ENCODE data around the gene ADCY3. TPM values are rescaled to one million over a fixed set of nuclear protein-coding genes. Genes with fewer than 3 reads are reported as not detected.

The ADCY3 gene
- total RNA-seq, 1 experiment from 2014 or later = 80.7 TPM

GRCh38 chr2:24925815-24926214 is 5.8 kb upstream of the ADCY3 start:
- DNase-seq (ENCODE audit: low spot score) = no peak

GRCh38 chr2:24924732-24925131 is 4.7 kb upstream of the ADCY3 start:
- no peak for DNase-seq (ENCODE audit: low spot score)

- DNase-seq (ENCODE audit: low spot score) = no peak
Observed at GRCh38 chr2:24924266-24924665, 4.2 kb upstream of the ADCY3 start.

GRCh38 chr2:24923106-24923505 is 3.1 kb upstream of the ADCY3 start:
- DNase-seq (ENCODE audit: low spot score) = no peak

- DNase-seq (ENCODE audit: low spot score) = no peak
Observed at GRCh38 chr2:24922556-24922955, 2.5 kb upstream of the ADCY3 start.

- DNase-seq (ENCODE audit: low spot score) = peak; percentile 42
Observed at GRCh38 chr2:24920809-24921441, 888 bp upstream of the ADCY3 start.

GRCh38 chr2:24919506-24920097 is 435 bp downstream of the ADCY3 start:
- DNase-seq (ENCODE audit: low spot score) = peak; percentile 5

GRCh38 chr2:24919037-24919505 is 966 bp downstream of the ADCY3 start:
- peak; percentile 73 for DNase-seq (ENCODE audit: low spot score)

- no peak for DNase-seq (ENCODE audit: low spot score)
Observed at GRCh38 chr2:24918326-24919036, 1.6 kb downstream of the ADCY3 start.

GRCh38 chr2:24917731-24918325 is 2.2 kb downstream of the ADCY3 start:
- DNase-seq (ENCODE audit: low spot score) = no peak

- DNase-seq (ENCODE audit: low spot score) = no peak
Observed at GRCh38 chr2:24917086-24917485, 3.0 kb downstream of the ADCY3 start.

GRCh38 chr2:24915796-24916195 is 4.2 kb downstream of the ADCY3 start:
- no peak for DNase-seq (ENCODE audit: low spot score)

GRCh38 chr2:24915175-24915574 is 4.9 kb downstream of the ADCY3 start:
- no peak for DNase-seq (ENCODE audit: low spot score)

- DNase-seq (ENCODE audit: low spot score) = no peak
Observed at GRCh38 chr2:24914713-24915112, 5.3 kb downstream of the ADCY3 start.

- no peak for DNase-seq (ENCODE audit: low spot score)
Observed at GRCh38 chr2:24913911-24914310, 6.1 kb downstream of the ADCY3 start.

GRCh38 chr2:24912986-24913385 is 7.1 kb downstream of the ADCY3 start:
- DNase-seq (ENCODE audit: low spot score) = no peak

- DNase-seq (ENCODE audit: low spot score) = no peak
Observed at GRCh38 chr2:24912523-24912922, 7.5 kb downstream of the ADCY3 start.

- DNase-seq (ENCODE audit: low spot score) = no peak
Observed at GRCh38 chr2:24910245-24910644, 9.8 kb downstream of the ADCY3 start.

GRCh38 chr2:24909555-24910177 is 10.4 kb downstream of the ADCY3 start:
- no peak for DNase-seq (ENCODE audit: low spot score)

GRCh38 chr2:24908461-24908901 is 11.6 kb downstream of the ADCY3 start:
- no peak for DNase-seq (ENCODE audit: low spot score)

GRCh38 chr2:24907116-24907515 is 12.9 kb downstream of the ADCY3 start:
- no peak for DNase-seq (ENCODE audit: low spot score)

GRCh38 chr2:24906466-24906865 is 13.6 kb downstream of the ADCY3 start:
- no peak for DNase-seq (ENCODE audit: low spot score)

All from HT-29 (cell line).